GM19193 (cell line): ENCODE data around the gene NEAT1.

Experiments
- POLR2A ChIP-seq: IDR thresholded peaks from 4 replicates; pipeline ENCODE4 v1.6.1; 2011; ENCODE audit not compliant: insufficient read depth, insufficient read length; ENCODE audit errors: extremely low read depth

Gene NEAT1

GRCh38 chr11:65438257-65439151 lies 15.9 kb downstream of the NEAT1 start:
- TF ChIP-seq POLR2A: no peak

GRCh38 chr11:65439331-65440181 lies 17.0 kb downstream of the NEAT1 start:
- TF ChIP-seq POLR2A: no peak

GRCh38 chr11:65440831-65441499 lies 18.4 kb downstream of the NEAT1 start:
- no peak for TF ChIP-seq POLR2A

- TF ChIP-seq POLR2A: no peak
Measured at GRCh38 chr11:65442842-65443331, 20.3 kb downstream of the NEAT1 start.

GRCh38 chr11:65444314-65445051 lies 21.9 kb downstream of the NEAT1 start:
- TF ChIP-seq POLR2A: peak; percentile 36

GRCh38 chr11:65445101-65445603 lies 22.6 kb downstream of the NEAT1 start:
- no peak for TF ChIP-seq POLR2A

- no peak for TF ChIP-seq POLR2A
Measured at GRCh38 chr11:65445604-65446445, 23.2 kb downstream of the NEAT1 start.

- TF ChIP-seq POLR2A: no peak
Measured at GRCh38 chr11:65446446-65447277, 24.1 kb downstream of the NEAT1 start.

- no peak for TF ChIP-seq POLR2A
Measured at GRCh38 chr11:65448074-65448417, 25.4 kb downstream of the NEAT1 start.

- no peak for TF ChIP-seq POLR2A
Measured at GRCh38 chr11:65448418-65449105, 26.0 kb downstream of the NEAT1 start.

- TF ChIP-seq POLR2A: no peak
Measured at GRCh38 chr11:65452806-65453490, 30.4 kb downstream of the NEAT1 start.
